C4-2B (cell line): ENCODE data around the gene SOWAHC.

Source experiments
- ZFX ChIP-seq: fragments of 450-650 bp; IDR thresholded peaks from 2 replicates; pipeline ENCODE4 v1.6.1; 2017
- TF ChIP-seq, protein P1 (sequence below): fragments of 450-650 bp; conservative IDR thresholded peaks from 2 replicates; pipeline ENCODE4 v1.5.1; 2017; ENCODE audit warnings: mild to moderate bottlenecking

- TF ChIP-seq, protein P1, sequence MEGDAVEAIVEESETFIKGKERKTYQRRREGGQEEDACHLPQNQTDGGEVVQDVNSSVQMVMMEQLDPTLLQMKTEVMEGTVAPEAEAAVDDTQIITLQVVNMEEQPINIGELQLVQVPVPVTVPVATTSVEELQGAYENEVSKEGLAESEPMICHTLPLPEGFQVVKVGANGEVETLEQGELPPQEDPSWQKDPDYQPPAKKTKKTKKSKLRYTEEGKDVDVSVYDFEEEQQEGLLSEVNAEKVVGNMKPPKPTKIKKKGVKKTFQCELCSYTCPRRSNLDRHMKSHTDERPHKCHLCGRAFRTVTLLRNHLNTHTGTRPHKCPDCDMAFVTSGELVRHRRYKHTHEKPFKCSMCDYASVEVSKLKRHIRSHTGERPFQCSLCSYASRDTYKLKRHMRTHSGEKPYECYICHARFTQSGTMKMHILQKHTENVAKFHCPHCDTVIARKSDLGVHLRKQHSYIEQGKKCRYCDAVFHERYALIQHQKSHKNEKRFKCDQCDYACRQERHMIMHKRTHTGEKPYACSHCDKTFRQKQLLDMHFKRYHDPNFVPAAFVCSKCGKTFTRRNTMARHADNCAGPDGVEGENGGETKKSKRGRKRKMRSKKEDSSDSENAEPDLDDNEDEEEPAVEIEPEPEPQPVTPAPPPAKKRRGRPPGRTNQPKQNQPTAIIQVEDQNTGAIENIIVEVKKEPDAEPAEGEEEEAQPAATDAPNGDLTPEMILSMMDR, result no peak
- TF ChIP-seq ZFX, result no peak
Measured at GRCh38 chr2:109613081-109613921, 863 bp upstream of the SOWAHC start.
